Measurements from ENCODE around the gene FBLL1.

DNA sequence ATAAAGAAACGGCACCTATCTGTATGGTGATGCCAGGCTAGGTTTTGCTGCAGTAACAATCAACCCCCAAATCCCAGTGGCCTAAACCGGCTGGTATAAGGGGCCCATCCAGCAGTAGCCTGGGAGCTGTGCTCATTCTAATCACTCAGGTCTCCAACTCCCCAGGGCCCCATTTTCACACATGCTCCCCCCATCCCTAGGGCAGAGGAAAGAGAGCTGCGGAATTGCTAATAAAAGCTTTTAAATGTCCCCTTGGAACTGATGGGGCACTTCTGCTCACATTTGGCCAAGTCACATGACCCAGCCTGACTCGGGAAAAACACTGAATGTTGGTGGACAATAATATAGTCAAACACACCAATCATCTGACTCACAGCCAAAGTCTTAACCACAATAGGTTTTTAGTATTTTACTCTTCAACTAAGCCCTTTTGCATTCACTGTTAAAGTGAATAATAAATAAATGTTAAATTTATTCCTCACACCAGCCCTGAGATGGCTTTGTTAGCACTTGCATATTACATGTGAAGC lies 1.6 kb downstream of the FBLL1 start:
- TF ChIP-seq, protein P1, sequence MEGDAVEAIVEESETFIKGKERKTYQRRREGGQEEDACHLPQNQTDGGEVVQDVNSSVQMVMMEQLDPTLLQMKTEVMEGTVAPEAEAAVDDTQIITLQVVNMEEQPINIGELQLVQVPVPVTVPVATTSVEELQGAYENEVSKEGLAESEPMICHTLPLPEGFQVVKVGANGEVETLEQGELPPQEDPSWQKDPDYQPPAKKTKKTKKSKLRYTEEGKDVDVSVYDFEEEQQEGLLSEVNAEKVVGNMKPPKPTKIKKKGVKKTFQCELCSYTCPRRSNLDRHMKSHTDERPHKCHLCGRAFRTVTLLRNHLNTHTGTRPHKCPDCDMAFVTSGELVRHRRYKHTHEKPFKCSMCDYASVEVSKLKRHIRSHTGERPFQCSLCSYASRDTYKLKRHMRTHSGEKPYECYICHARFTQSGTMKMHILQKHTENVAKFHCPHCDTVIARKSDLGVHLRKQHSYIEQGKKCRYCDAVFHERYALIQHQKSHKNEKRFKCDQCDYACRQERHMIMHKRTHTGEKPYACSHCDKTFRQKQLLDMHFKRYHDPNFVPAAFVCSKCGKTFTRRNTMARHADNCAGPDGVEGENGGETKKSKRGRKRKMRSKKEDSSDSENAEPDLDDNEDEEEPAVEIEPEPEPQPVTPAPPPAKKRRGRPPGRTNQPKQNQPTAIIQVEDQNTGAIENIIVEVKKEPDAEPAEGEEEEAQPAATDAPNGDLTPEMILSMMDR (conservative IDR thresholded peaks at IDR 0.05; ENCODE audit: low read depth, low read length): no peak
- TF ChIP-seq NFE2L2 (IDR thresholded peaks at IDR 0.05; ENCODE audit: low read depth, low read length) (no peak), CEBPB (IDR thresholded peaks at IDR 0.05; ENCODE audit: low read depth, low read length) (no peak), FOS (IDR thresholded peaks at IDR 0.05; ENCODE audit: low read depth, low read length) (no peak), RFX5 (IDR thresholded peaks at IDR 0.05; ENCODE audit: low read depth, low read length) (no peak), RAD21 (IDR thresholded peaks at IDR 0.05; ENCODE audit: low read length) (no peak), BHLHE40 (IDR thresholded peaks at IDR 0.05; ENCODE audit: low read depth, low read length) (no peak), SMC3 (IDR thresholded peaks at IDR 0.05; ENCODE audit: low read depth, low read length) (no peak), POLR2A (IDR thresholded peaks at IDR 0.05; ENCODE audit: low read depth, low read length) (no peak), MXI1 (IDR thresholded peaks at IDR 0.05; ENCODE audit: borderline replicate concordance, low read depth, low read length) (no peak)
